Panc1 (cell line): ENCODE measurements around the gene LIME1. TPM values are rescaled to one million over a fixed set of nuclear protein-coding genes. Genes with fewer than 3 reads are reported as not detected.

Source experiments
- ATAC-seq: fragments of 200-7000 bp; cut with Tn5 transposase; 2 replicates; pipeline ENCODE4 v1.9.1; 2020; ENCODE audit warnings: mild to moderate bottlenecking, moderate library complexity
- BruUV-seq: library from RNA; stranded (reverse); fragments of 400-500 nt; replicated peaks from 2 replicates; lab custom pipeline; 2021; lab: Mats Ljungman, UMichigan
- CTCF ChIA-PET: fragments of 300-600 bp; sonication (Branson Sonifier 250); formaldehyde crosslinking; loops from one replicate; lab custom pipeline; 2022; ENCODE audit warnings: antibody characterized with exemption; lab: Charles Lee
- POLR2A ChIA-PET: fragments of 300-600 bp; sonication (Branson Sonifier 250); formaldehyde crosslinking; loops from one replicate; lab custom pipeline; 2022; ENCODE audit warnings: antibody characterized with exemption; lab: Charles Lee
- DNase-seq: peaks from one replicate; pipeline ENCODE4 v3.0.0-alpha.2; 2010; ENCODE audit warnings: low read depth, low spot score
- H3K27ac ChIP-seq: 2 replicates; pipeline ENCODE4 v1.5.1; 2011; ENCODE audit warnings: mild to moderate bottlenecking, low read length, inconsistent platforms
- H3K27me3 ChIP-seq: fragments of 200-500 bp; sonication (Bioruptor generic); 2 replicates; pipeline ENCODE4 v1.6.0; 2014; ENCODE audit warnings: low read length, inconsistent platforms; ENCODE audit not compliant: control insufficient read depth, insufficient read depth
- H3K36me3 ChIP-seq: fragments of 200-500 bp; sonication (Bioruptor generic); 2 replicates; pipeline ENCODE4 v1.5.1; 2014; ENCODE audit warnings: inconsistent platforms, mild to moderate bottlenecking, low read length, moderate library complexity; ENCODE audit not compliant: control insufficient read depth, insufficient read depth
- H3K4me1 ChIP-seq: 2 replicates; pipeline ENCODE4 v1.5.1; 2011; ENCODE audit warnings: inconsistent platforms, mild to moderate bottlenecking, low read length, moderate library complexity; ENCODE audit not compliant: control insufficient read depth, insufficient read depth
- H3K4me3 ChIP-seq, 2 experiments: 2 replicates each; pipeline ENCODE4 v1.5.1; 2011 to 2012; ENCODE audit warnings: low read depth in 2 of 2, low read length in 2 of 2, mild to moderate bottlenecking in 2 of 2, inconsistent platforms in 1 of 2, moderate library complexity in 1 of 2
- H3K9me3 ChIP-seq: fragments of 200-500 bp; sonication (Bioruptor generic); 2 replicates; pipeline ENCODE4 v1.5.1; 2014; ENCODE audit warnings: low read depth, mild to moderate bottlenecking, inconsistent platforms, low read length, moderate library complexity; ENCODE audit not compliant: control insufficient read depth, insufficient read depth
- CTCF ChIP-seq: fragments of 450-650 bp; IDR thresholded peaks from 2 replicates; pipeline ENCODE4 v1.5.1; 2017; ENCODE audit warnings: mild to moderate bottlenecking
- POLR2AphosphoS5 ChIP-seq: IDR thresholded peaks from 2 replicates; pipeline ENCODE4 v1.6.1; 2012; ENCODE audit warnings: mild to moderate bottlenecking, low read depth, low read length, moderate library complexity
- REST ChIP-seq, 2 experiments: IDR thresholded peaks; 2 replicates each; pipeline ENCODE4 v1.6.1; 2011 to 2012; ENCODE audit warnings: low read depth in 2 of 2, control low read depth in 1 of 2, low read length in 1 of 2, mild to moderate bottlenecking in 1 of 2, moderate library complexity in 1 of 2; ENCODE audit not compliant: insufficient read depth in 1 of 2
- SIN3A ChIP-seq: IDR thresholded peaks from 2 replicates; pipeline ENCODE4 v1.6.1; 2012; ENCODE audit warnings: low read depth, mild to moderate bottlenecking, low read length, moderate library complexity, borderline replicate concordance; ENCODE audit not compliant: insufficient read depth
- TCF7L2 ChIP-seq: IDR thresholded peaks from 2 replicates; pipeline ENCODE4 v1.6.1; 2011; ENCODE audit warnings: mild to moderate bottlenecking, low read depth, low read length, inconsistent platforms
- in situ Hi-C: cut with HindIII; loops from 2 replicates; pipeline ENCODE4 v1.10.0; 2016; ENCODE audit warnings: low sequenced_read_pairs, low pct_unique_long_range_greater_than_20kb
- intact Hi-C: fragments of 100-400 bp; cut with micrococcal nuclease; formaldehyde crosslinking; loops from one replicate; pipeline ENCODE4 v1.10.0; 2022; ENCODE audit not compliant: unreplicated experiment
- total RNA-seq: library from RNA; stranded (reverse); gene quantifications from one replicate; pipeline ENCODE4 v1.2.1, GENCODE V29; 2021; ENCODE audit not compliant: unreplicated experiment

LIME1 gene
- total RNA-seq, 1 experiment from 2014 or later, result 15.2 TPM

GRCh38 chr20:63765902-63766301 lies 29.4 kb downstream of the LIME1 start:
- no peak for TF ChIP-seq CTCF
- no peak for TF ChIP-seq REST (IDR thresholded peaks at IDR 0.05; ENCODE audit: insufficient read depth in 1 of 2, low read depth in 2 of 2, low read length in 1 of 2)
- TF ChIP-seq POLR2AphosphoS5, result no peak
- TF ChIP-seq SIN3A, result no peak
- Histone ChIP-seq H3K27ac (no peak overlapping the region), H3K4me1 (no peaks in the 10 kb centered on the region), H3K4me3 (no peak overlapping the region), H3K27me3 (no peaks in the 10 kb centered on the region), H3K36me3 (no peaks in the 10 kb centered on the region), H3K9me3 (no peaks in the 10 kb centered on the region)
- ATAC-seq (no peak), DNase-seq (no peak)
- in situ Hi-C loops (no loop called here), intact Hi-C loops (no loop called here)
- BruUV-seq, result no TSS peak
- ChIA-PET POLR2A (no interaction called here), CTCF (interaction anchor here (0.5 kb wide), 1 partner anchor 51 kb away, joined by 4 read pairs; no protein-coding TSS in a partner anchor)

GRCh38 chr20:63766695-63767426 lies 30.4 kb downstream of the LIME1 start:
- no peak for ATAC-seq
- TF ChIP-seq POLR2AphosphoS5 (no peak), REST (IDR thresholded peaks at IDR 0.05; ENCODE audit: insufficient read depth in 1 of 2, low read depth in 2 of 2, low read length in 1 of 2) (no peak), CTCF (no peak), SIN3A (no peak), TCF7L2 (no peak)
- no peak overlapping the region for H3K4me3 ChIP-seq
- in situ Hi-C loops, result no loop called here
- ChIA-PET POLR2A (no interaction called here), CTCF (interaction anchor here (0.6 to 0.7 kb wide), 2 partner anchors 29 to 44 kb away, joined by 4 to 9 read pairs; no protein-coding TSS in a partner anchor)
- H3K27me3 ChIP-seq, result no peaks in the 10 kb centered on the region
- H3K9me3 ChIP-seq, result no peaks in the 10 kb centered on the region
- no peak for DNase-seq
- BruUV-seq, result no TSS peak
- H3K4me1 ChIP-seq, result no peaks in the 10 kb centered on the region
- H3K27ac ChIP-seq, result no peak overlapping the region
- intact Hi-C loops, result no loop called here
- no peaks in the 10 kb centered on the region for H3K36me3 ChIP-seq
